Suprapubic skin (tissue), 4 donors: ENCODE measurements around the gene TRPM2. TPM values are rescaled to one million over a fixed set of nuclear protein-coding genes. Genes with fewer than 3 reads are reported as not detected.

ENCODE experiments used
- DNase-seq, 2 donors: peaks; one replicate each; pipeline ENCODE4 v3.0.0-alpha.2; 2019; ENCODE audit warnings: low spot score in 2 of 2
- H3K27ac ChIP-seq: fragments of 200-600 bp; sonication (generic); one replicate; pipeline ENCODE4 v1.5.1; 2019
- H3K27me3 ChIP-seq: fragments of 200-600 bp; sonication (generic); one replicate; pipeline ENCODE4 v1.5.1; 2019
- H3K36me3 ChIP-seq: fragments of 200-600 bp; sonication (generic); one replicate; pipeline ENCODE4 v1.5.1; 2019
- H3K4me1 ChIP-seq: fragments of 200-600 bp; sonication (generic); one replicate; pipeline ENCODE4 v1.5.1; 2019
- H3K4me3 ChIP-seq: fragments of 200-600 bp; sonication (generic); one replicate; pipeline ENCODE4 v1.5.1; 2019; ENCODE audit warnings: mild to moderate bottlenecking
- H3K9me3 ChIP-seq: fragments of 200-600 bp; sonication (generic); one replicate; pipeline ENCODE4 v1.5.1; 2019
- CTCF ChIP-seq, 2 donors: fragments of 200-600 bp in 1 of 2; fragments of 450-650 bp in 1 of 2; sonication (generic) in 1 of 2; IDR thresholded peaks; one replicate each; pipeline ENCODE4 v1.5.1; 2016 to 2019; ENCODE audit warnings: antibody characterized with exemption in 2 of 2, mild to moderate bottlenecking in 1 of 2, moderate library complexity in 1 of 2
- EP300 ChIP-seq: sonication (generic); formaldehyde crosslinking; IDR thresholded peaks from one replicate; pipeline ENCODE4 v1.6.1; 2017; ENCODE audit warnings: antibody characterized with exemption
- POLR2A ChIP-seq, 2 donors: fragments of 450-650 bp; IDR thresholded peaks; one replicate each; pipeline ENCODE4 v1.6.1; 2017; ENCODE audit warnings: antibody characterized with exemption in 2 of 2, mild to moderate bottlenecking in 2 of 2, moderate library complexity in 2 of 2
- POLR2AphosphoS5 ChIP-seq, 3 donors: sonication (generic); formaldehyde crosslinking; IDR thresholded peaks; one replicate each; pipeline ENCODE4 v1.6.1; 2017; ENCODE audit warnings: antibody characterized with exemption in 3 of 3
- WGBS: methylation state at CpG from one replicate; pipeline ENCODE4 v1.1.5; 2018; 5-methylcytosine and 5-hydroxymethylcytosine counted together
- total RNA-seq, 4 donors: library from RNA; depleted of rRNA; stranded (reverse); fragments of >200 nt; gene quantifications; one replicate each; pipeline ENCODE4 v1.1.0, GENCODE V29; 2016

Gene TRPM2
- total RNA-seq, 4 donors from 2014 or later = 2.5 to 4.2 (median 3.2) TPM

- Histone ChIP-seq H3K9me3 (no peaks in the 10 kb centered on the region), H3K27me3 (no peaks in the 10 kb centered on the region), H3K36me3 (no peaks in the 10 kb centered on the region), H3K27ac (no peak overlapping the region), H3K4me1 (peaks cover 9% of the 10 kb centered on the region), H3K4me3 (no peak overlapping the region)
- peak in 1 of 2 donors; percentile 59 for DNase-seq
- TF ChIP-seq CTCF (IDR thresholded peaks at IDR 0.05) (no peak), EP300 (no peak), POLR2A (IDR thresholded peaks at IDR 0.05) (no peak), POLR2AphosphoS5 (IDR thresholded peaks at IDR 0.05) (no peak)
- WGBS = 98% methylated on average over 7 of the region's 19 CpGs
These were observed 105.7 kb downstream of the TRPM2 start for GRCh38 chr21:44458971-44459711.

- H3K9me3 ChIP-seq = no peaks in the 10 kb centered on the region
- no peak overlapping the region for H3K27ac ChIP-seq
- no peak overlapping the region for H3K4me3 ChIP-seq
- H3K27me3 ChIP-seq = no peaks in the 10 kb centered on the region
- no peak for TF ChIP-seq POLR2A (IDR thresholded peaks at IDR 0.05)
- no peak for TF ChIP-seq EP300
- no peak for TF ChIP-seq CTCF (IDR thresholded peaks at IDR 0.05)
- no peak for TF ChIP-seq POLR2AphosphoS5 (IDR thresholded peaks at IDR 0.05)
- WGBS = 85% methylated on average over 12 of the region's 14 CpGs
- peak in 1 of 2 donors; percentile 52 for DNase-seq
- peaks cover 9% of the 10 kb centered on the region for H3K4me1 ChIP-seq
- no peaks in the 10 kb centered on the region for H3K36me3 ChIP-seq
These were observed 106.5 kb downstream of the TRPM2 start for GRCh38 chr21:44459712-44460440.

- WGBS = 88% methylated on average over 8 of the region's 8 CpGs
- Histone ChIP-seq H3K4me1 (peaks cover 9% of the 10 kb centered on the region), H3K36me3 (no peaks in the 10 kb centered on the region), H3K27me3 (no peaks in the 10 kb centered on the region), H3K4me3 (no peak overlapping the region), H3K27ac (no peak overlapping the region), H3K9me3 (no peaks in the 10 kb centered on the region)
- no peak for DNase-seq
- TF ChIP-seq EP300 (no peak), POLR2A (IDR thresholded peaks at IDR 0.05) (no peak), CTCF (IDR thresholded peaks at IDR 0.05) (no peak), POLR2AphosphoS5 (IDR thresholded peaks at IDR 0.05) (no peak)
These were observed 107.0 kb downstream of the TRPM2 start for GRCh38 chr21:44460441-44460755.

GRCh38 chr21:44461005-44461404 lies 107.6 kb downstream of the TRPM2 start:
- Histone ChIP-seq H3K27ac (no peak overlapping the region), H3K36me3 (no peaks in the 10 kb centered on the region), H3K4me3 (no peak overlapping the region), H3K27me3 (no peaks in the 10 kb centered on the region), H3K9me3 (no peaks in the 10 kb centered on the region), H3K4me1 (peaks cover 7% of the 10 kb centered on the region)
- TF ChIP-seq EP300 (no peak), POLR2A (IDR thresholded peaks at IDR 0.05) (no peak), POLR2AphosphoS5 (IDR thresholded peaks at IDR 0.05) (no peak), CTCF (IDR thresholded peaks at IDR 0.05) (no peak)
- WGBS = 90% methylated on average over 2 of the region's 8 CpGs
- peak in 1 of 2 donors; percentile 45 for DNase-seq

GRCh38 chr21:44461464-44462001 lies 108.1 kb downstream of the TRPM2 start:
- no peaks in the 10 kb centered on the region for H3K9me3 ChIP-seq
- peaks cover 1% of the 10 kb centered on the region for H3K4me1 ChIP-seq
- 80% methylated on average over 8 of the region's 15 CpGs for WGBS
- H3K27me3 ChIP-seq = no peaks in the 10 kb centered on the region
- TF ChIP-seq CTCF (IDR thresholded peaks at IDR 0.05) = no peak
- TF ChIP-seq EP300 = no peak
- TF ChIP-seq POLR2AphosphoS5 (IDR thresholded peaks at IDR 0.05) = no peak
- TF ChIP-seq POLR2A (IDR thresholded peaks at IDR 0.05) = no peak
- no peak overlapping the region for H3K4me3 ChIP-seq
- no peaks in the 10 kb centered on the region for H3K36me3 ChIP-seq
- DNase-seq = peak in 1 of 2 donors; percentile 42
- no peak overlapping the region for H3K27ac ChIP-seq
